Neural progenitor cell (in vitro differentiated cells): ENCODE measurements around the gene SCAMP4. TPM values are rescaled to one million over a fixed set of nuclear protein-coding genes. Genes with fewer than 3 reads are reported as not detected.

Experiments
- DNase-seq: peaks from one replicate; pipeline ENCODE4 v3.0.0-alpha.2; 2016; ENCODE audit warnings: low spot score
- H2AFZ ChIP-seq: fragments of 200-600 bp; sonication (generic); replicated peaks from 2 replicates; pipeline ENCODE4 v1.6.1; 2016; ENCODE audit warnings: antibody characterized with exemption
- H3F3A ChIP-seq: fragments of 200-600 bp; sonication (generic); 2 replicates; pipeline ENCODE4 v1.6.1; 2016; ENCODE audit warnings: antibody characterized with exemption, low read depth
- H3K27ac ChIP-seq: fragments of 200-600 bp; sonication (generic); 2 replicates; pipeline ENCODE4 v1.5.1; 2016; ENCODE audit warnings: mild to moderate bottlenecking
- H3K27me3 ChIP-seq: fragments of 200-600 bp; sonication (generic); 2 replicates; pipeline ENCODE4 v1.6.1; 2016; ENCODE audit warnings: mild to moderate bottlenecking, moderate library complexity
- H3K36me3 ChIP-seq: fragments of 200-600 bp; sonication (generic); 2 replicates; pipeline ENCODE4 v1.5.1; 2016
- H3K4me1 ChIP-seq: fragments of 200-600 bp; sonication (generic); 2 replicates; pipeline ENCODE4 v1.6.1; 2016; ENCODE audit warnings: mixed run types
- H3K4me2 ChIP-seq: fragments of 200-600 bp; sonication (generic); 2 replicates; pipeline ENCODE4 v1.6.1; 2016
- H3K4me3 ChIP-seq: fragments of 200-600 bp; sonication (generic); 2 replicates; pipeline ENCODE4 v1.5.1; 2016
- H3K79me2 ChIP-seq: fragments of 200-600 bp; sonication (generic); 2 replicates; pipeline ENCODE4 v1.6.1; 2016; ENCODE audit warnings: low read depth
- H3K9ac ChIP-seq: fragments of 200-600 bp; sonication (generic); 2 replicates; pipeline ENCODE4 v1.6.1; 2016
- H3K9me3 ChIP-seq: fragments of 200-600 bp; sonication (generic); 2 replicates; pipeline ENCODE4 v1.5.1; 2016; ENCODE audit warnings: low read depth
- H4K20me1 ChIP-seq: fragments of 200-600 bp; sonication (generic); 2 replicates; pipeline ENCODE4 v1.6.1; 2016; ENCODE audit warnings: low read depth
- H3K27ac Mint-ChIP-seq: 3 replicates; pipeline ENCODE4 v1.8.0; 2021; ENCODE audit warnings: mixed read lengths
- H3K27me3 Mint-ChIP-seq: 2 replicates; pipeline ENCODE4 v1.8.0; 2022; ENCODE audit warnings: low read depth, mild to moderate bottlenecking, inconsistent platforms, moderate library complexity, mixed read lengths; ENCODE audit not compliant: insufficient read depth
- H3K36me3 Mint-ChIP-seq: 3 replicates; pipeline ENCODE4 v1.8.0; 2021; ENCODE audit warnings: mixed read lengths
- H3K4me1 Mint-ChIP-seq: 3 replicates; pipeline ENCODE4 v1.8.0; 2021; ENCODE audit warnings: mixed read lengths
- H3K4me3 Mint-ChIP-seq: 3 replicates; pipeline ENCODE4 v1.8.0; 2021; ENCODE audit warnings: mild to moderate bottlenecking, moderate library complexity, mixed read lengths
- H3K9me3 Mint-ChIP-seq: 3 replicates; pipeline ENCODE4 v1.8.0; 2020; ENCODE audit warnings: mixed read lengths
- EZH2 ChIP-seq: fragments of 200-600 bp; sonication (generic); IDR thresholded peaks from 2 replicates; pipeline ENCODE4 v1.6.1; 2017; ENCODE audit warnings: antibody characterized with exemption, mild to moderate bottlenecking, moderate library complexity
- EZH2phosphoT487 ChIP-seq: fragments of 200-600 bp; sonication (generic); IDR thresholded peaks from 2 replicates; pipeline ENCODE4 v1.6.1; 2017; ENCODE audit warnings: antibody characterized with exemption
- total RNA-seq: library from RNA; depleted of rRNA; stranded (reverse); fragments of >200 nt; gene quantifications from 2 replicates; pipeline ENCODE4 v1.2.3, GENCODE V29; 2015; ENCODE audit warnings: low replicate concordance
- TF ChIP-seq, protein P1 (sequence below): fragments of 200-600 bp; sonication (generic); IDR thresholded peaks from 2 replicates; pipeline ENCODE4 v1.5.1; 2017; ENCODE audit warnings: antibody characterized with exemption, mild to moderate bottlenecking

SCAMP4 gene
- total RNA-seq, 1 donor from 2014 or later: 11.5 TPM

DNA sequence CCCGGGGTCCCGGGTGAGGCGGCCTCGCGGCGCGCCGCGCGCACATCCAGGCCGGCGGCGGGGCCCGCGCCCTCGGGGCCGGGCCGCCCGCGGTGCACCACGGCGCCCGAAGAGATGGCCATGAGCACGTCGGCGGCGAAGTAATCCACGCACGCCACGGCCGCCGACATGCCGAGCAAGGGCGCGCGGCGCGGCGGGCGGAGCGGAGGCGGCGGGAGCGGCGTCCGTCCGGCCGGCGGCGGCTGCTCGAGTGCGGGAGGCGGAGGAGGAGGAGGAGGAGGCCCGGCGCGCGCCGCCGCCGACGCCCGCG is 41.9 kb upstream of the SCAMP4 start, which contains the start of gene KLF16:
KLF16 (minus strand) TSS at position 252 of the 310 bp plus-strand sequence; CDS start at position 170, 82 bp downstream.
- peaks cover 12% of the 10 kb centered on the region for H3K27me3 Mint-ChIP-seq
- no peaks in the 10 kb centered on the region for H3K9me3 Mint-ChIP-seq
- Histone ChIP-seq H3K27ac (peak within 1 kb of the TSS; percentile 8), H3K79me2 (peaks cover 39% of the 10 kb centered on the region), H3K9me3 (no peaks in the 10 kb centered on the region), H3K9ac (no peak within 1 kb of the TSS), H4K20me1 (peaks cover 43% of the 10 kb centered on the region), H2AFZ (no peak within 1 kb of the TSS), H3K4me1 (peaks cover 35% of the 10 kb centered on the region), H3F3A (peaks cover 37% of the 10 kb centered on the region), H3K27me3 (peaks cover 37% of the 10 kb centered on the region), H3K4me3 (peak within 1 kb of the TSS; percentile 69), H3K36me3 (no peaks in the 10 kb centered on the region), H3K4me2 (peak within 1 kb of the TSS; percentile 83)
- TF ChIP-seq EZH2phosphoT487: no peak
- no peak for TF ChIP-seq EZH2
- TF ChIP-seq, protein P1, sequence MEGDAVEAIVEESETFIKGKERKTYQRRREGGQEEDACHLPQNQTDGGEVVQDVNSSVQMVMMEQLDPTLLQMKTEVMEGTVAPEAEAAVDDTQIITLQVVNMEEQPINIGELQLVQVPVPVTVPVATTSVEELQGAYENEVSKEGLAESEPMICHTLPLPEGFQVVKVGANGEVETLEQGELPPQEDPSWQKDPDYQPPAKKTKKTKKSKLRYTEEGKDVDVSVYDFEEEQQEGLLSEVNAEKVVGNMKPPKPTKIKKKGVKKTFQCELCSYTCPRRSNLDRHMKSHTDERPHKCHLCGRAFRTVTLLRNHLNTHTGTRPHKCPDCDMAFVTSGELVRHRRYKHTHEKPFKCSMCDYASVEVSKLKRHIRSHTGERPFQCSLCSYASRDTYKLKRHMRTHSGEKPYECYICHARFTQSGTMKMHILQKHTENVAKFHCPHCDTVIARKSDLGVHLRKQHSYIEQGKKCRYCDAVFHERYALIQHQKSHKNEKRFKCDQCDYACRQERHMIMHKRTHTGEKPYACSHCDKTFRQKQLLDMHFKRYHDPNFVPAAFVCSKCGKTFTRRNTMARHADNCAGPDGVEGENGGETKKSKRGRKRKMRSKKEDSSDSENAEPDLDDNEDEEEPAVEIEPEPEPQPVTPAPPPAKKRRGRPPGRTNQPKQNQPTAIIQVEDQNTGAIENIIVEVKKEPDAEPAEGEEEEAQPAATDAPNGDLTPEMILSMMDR: no peak
- H3K27ac Mint-ChIP-seq: no peak within 1 kb of the TSS
- no peaks in the 10 kb centered on the region for H3K36me3 Mint-ChIP-seq
- peaks cover 26% of the 10 kb centered on the region for H3K4me1 Mint-ChIP-seq
- peak within 1 kb of the TSS; percentile 90 for H3K4me3 Mint-ChIP-seq
- no peak for DNase-seq

DNA sequence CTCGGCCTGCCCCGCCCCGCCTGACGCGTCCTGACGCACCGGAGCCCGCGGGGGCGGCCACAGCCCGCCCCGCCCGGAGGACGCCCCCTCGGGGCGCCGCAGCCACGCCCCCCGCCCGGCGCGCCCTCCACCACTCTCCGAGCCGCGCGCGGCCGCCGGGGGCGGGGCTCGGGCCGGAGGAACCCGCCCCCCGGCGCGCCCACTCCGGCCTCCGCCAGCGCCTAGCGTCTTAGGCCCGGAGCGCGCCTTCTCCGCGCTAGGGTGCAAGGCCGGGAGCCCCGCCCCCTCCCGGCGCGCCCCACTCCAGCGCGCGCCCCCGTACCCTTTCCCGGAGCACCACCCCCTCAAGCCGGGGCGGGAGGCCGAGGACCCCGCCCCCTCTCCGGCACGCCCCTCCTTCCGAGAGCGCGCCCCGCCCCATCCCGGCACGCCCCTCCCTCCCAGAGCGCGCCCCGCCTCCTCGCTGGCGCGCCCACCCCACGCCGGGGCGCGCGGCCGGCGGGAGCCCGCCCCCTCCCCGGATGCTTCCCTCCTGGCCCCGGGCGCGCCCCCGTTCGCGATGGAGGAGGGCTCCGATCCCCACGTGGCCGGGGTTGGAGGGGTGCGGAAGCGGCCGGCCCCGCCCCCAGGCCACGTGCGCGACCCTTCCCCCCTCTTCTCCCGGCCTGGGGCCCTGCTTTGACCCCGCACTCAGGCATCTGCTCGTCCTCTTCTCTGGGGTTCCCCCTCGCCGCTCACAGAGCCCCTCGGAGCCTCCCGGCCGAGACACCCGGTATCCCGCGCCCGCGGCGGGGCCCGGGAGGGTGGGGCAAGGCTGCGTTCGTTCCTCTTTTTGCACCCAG is 41.3 kb upstream of the SCAMP4 start:
- Mint-ChIP-seq H3K4me3 (peak overlapping the region; percentile 82), H3K36me3 (no peaks in the 10 kb centered on the region), H3K27ac (no peak overlapping the region), H3K27me3 (peaks cover 12% of the 10 kb centered on the region), H3K9me3 (no peaks in the 10 kb centered on the region), H3K4me1 (peaks cover 21% of the 10 kb centered on the region)
- peak overlapping the region; percentile 8 for H3K27ac ChIP-seq
- DNase-seq: peak; percentile 98
- H3K9me3 ChIP-seq: no peaks in the 10 kb centered on the region
- peaks cover 31% of the 10 kb centered on the region for H3K4me1 ChIP-seq
- peak overlapping the region; percentile 83 for H3K4me2 ChIP-seq
- peaks cover 37% of the 10 kb centered on the region for H4K20me1 ChIP-seq
- TF ChIP-seq EZH2 (no peak), EZH2phosphoT487 (no peak)
- TF ChIP-seq, protein P1: no peak
- peaks cover 40% of the 10 kb centered on the region for H3F3A ChIP-seq
- H3K4me3 ChIP-seq: peak overlapping the region; percentile 69
- no peaks in the 10 kb centered on the region for H3K36me3 ChIP-seq
- H2AFZ ChIP-seq: no peak overlapping the region
- H3K27me3 ChIP-seq: peaks cover 37% of the 10 kb centered on the region
- H3K79me2 ChIP-seq: peaks cover 33% of the 10 kb centered on the region
- no peak overlapping the region for H3K9ac ChIP-seq

DNA sequence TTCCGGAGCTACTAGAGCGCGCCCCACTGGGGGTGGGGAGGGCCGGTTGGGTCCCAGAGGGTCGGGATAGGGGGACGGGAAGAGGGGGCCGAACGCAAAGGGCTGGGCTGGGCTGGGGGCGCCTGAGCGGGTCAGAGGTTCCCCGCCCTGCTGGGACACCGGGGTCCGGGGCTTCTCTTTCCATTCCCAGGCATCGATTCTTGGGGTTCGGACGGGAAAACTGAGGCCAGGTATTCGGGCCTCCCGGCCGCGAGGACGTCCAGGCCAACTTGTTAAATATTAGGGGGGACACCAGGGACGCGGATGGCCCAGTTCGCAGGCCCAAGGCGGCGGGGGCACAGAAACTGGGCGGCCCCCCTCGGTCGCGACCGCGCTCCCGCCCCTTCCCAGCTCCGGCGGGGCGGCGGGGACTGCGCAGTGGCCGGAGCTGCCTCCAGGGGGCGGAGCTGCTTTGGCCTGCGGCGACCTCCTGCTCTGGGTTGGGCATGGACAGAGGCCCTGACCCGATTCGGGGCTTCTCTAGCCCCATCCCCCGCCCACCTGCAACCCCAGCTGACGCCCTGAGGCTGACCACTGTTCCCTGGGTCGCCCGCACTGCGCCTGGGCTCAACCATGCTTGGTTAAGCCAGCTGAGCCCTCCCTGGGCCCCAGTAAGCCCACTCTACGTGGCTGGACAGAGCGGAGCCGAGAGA is 40.6 kb upstream of the SCAMP4 start:
- no peaks in the 10 kb centered on the region for H3K36me3 Mint-ChIP-seq
- no peak overlapping the region for H3K27ac Mint-ChIP-seq
- Histone ChIP-seq H4K20me1 (peaks cover 30% of the 10 kb centered on the region), H3K4me3 (peak overlapping the region; percentile 69), H3K9ac (peak overlapping the region; percentile 38), H3F3A (peaks cover 46% of the 10 kb centered on the region), H2AFZ (peak overlapping the region; percentile 69), H3K27ac (peak overlapping the region; percentile 8), H3K9me3 (no peaks in the 10 kb centered on the region), H3K4me2 (peak overlapping the region; percentile 83), H3K79me2 (peaks cover 26% of the 10 kb centered on the region), H3K27me3 (peaks cover 33% of the 10 kb centered on the region), H3K4me1 (peaks cover 23% of the 10 kb centered on the region), H3K36me3 (no peaks in the 10 kb centered on the region)
- peak overlapping the region; percentile 82 for H3K4me3 Mint-ChIP-seq
- no peaks in the 10 kb centered on the region for H3K9me3 Mint-ChIP-seq
- peak; percentile 91 for DNase-seq
- TF ChIP-seq EZH2phosphoT487: no peak
- TF ChIP-seq, protein P1: peak; percentile 74
- H3K27me3 Mint-ChIP-seq: peaks cover 12% of the 10 kb centered on the region
- peaks cover 17% of the 10 kb centered on the region for H3K4me1 Mint-ChIP-seq
